AG09319 (cell line): ENCODE measurements around the gene SRRM3.
"Not testable (repeated sequence)": the region's sequence is repeated elsewhere in the genome, so short reads cannot be mapped to it uniquely, and the experiment has no call there.

Experiments
- DNase-seq: peaks from one replicate; pipeline ENCODE4 v3.0.0-alpha.2; 2010; ENCODE audit warnings: low read depth; ENCODE audit errors: extremely low read depth
- CTCF ChIP-seq: IDR thresholded peaks from 2 replicates; pipeline ENCODE4 v1.5.1; 2011; ENCODE audit warnings: low read depth, mild to moderate bottlenecking, inconsistent platforms, low read length, moderate library complexity

SRRM3 gene

DNA sequence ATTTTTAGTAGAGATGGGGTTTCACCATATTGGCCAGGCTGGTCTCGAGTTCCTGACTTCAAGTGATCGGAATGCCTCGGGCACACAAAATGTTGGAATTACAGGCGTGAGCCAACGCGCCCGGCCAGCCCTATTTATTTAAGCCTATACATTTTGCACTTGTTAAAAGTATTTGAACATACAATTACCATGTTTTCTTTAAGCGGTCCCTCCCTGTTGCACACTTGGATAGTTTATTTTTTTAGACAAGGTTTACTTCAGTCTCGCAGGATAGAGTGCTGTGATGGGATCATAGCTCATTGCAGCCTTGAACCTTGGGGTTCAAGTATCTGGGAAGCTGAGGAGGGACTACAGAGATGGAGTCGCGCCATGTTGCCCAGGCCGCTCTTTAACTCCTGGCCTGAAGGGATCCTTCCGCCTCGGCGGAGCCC, 35.7 kb upstream of the SRRM3 start:
- DNase-seq, result no peak
- no peak for TF ChIP-seq CTCF

DNA sequence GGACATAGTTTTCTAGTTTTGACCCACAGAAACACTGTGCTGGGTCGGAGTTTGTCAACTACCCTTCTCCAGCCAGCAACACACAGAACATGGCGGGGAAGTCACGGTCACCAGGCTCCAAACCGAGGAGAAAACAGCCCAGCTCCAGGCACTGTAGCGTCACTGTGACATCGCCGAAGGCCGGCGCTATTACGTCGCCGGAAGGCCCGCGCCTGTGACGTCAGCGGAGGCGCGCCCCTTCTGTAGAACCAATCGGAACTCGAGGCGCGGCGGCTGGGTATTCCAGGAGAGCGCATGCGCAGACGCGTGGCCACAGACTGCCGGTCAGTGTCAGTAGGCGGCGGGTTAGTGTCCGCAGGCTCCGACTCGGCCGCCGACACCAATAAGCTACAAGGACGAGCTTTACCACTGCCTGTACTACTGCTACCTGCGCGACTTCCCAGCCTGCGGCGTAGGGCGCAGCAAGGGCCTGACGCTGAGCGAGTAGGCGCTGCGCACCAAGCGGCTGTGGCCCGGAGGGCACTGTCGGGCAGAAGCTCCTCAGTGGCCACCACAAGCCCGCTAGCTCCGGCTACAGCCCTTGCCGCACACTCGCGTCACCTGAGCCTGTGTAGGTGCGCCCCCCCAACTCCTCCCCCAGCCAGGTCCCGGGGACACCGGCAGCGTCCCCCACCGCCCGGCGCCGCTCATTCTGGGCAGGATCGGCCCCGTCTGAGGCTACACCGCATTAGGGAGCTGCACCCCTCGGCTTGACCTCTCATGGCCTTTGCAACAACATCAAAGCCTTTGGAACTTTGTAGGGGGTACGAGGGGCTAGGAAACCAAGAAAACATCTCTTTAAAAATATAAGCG, 35.1 kb upstream of the SRRM3 start:
- peak; percentile 7; the same call in 1 of the 2 replicates for TF ChIP-seq CTCF
- DNase-seq, result peak; percentile 92

GRCh38 chr7:76173566-76174205, 28.0 kb upstream of the SRRM3 start:
- TF ChIP-seq CTCF, result no peak
- no peak for DNase-seq

DNA sequence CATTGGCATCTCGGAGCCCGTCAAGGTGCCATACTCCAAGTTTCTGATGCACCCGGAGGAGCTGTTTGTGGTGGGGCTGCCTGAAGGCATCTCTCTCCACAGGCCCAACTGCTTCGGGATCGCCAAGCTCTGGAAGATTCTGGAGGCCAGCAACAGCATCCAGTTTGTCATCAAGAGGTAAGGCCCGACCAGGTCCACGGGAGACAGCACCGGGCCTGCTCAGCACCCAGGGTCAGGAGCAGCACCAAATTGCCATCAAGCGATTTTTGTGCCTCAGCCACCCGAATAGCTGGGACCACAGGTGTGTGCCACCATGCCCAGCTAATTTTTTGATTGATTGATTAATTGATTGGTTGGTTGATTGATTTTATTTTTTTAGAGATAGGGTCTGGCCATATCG, 24.7 kb upstream of the SRRM3 start:
- not testable (repeated sequence) for DNase-seq

GRCh38 chr7:76179686-76180085, 22.0 kb upstream of the SRRM3 start:
- DNase-seq, result no peak
- TF ChIP-seq CTCF, result no peak

GRCh38 chr7:76182225-76182960, 19.3 kb upstream of the SRRM3 start:
- DNase-seq, result no peak
- TF ChIP-seq CTCF, result no peak

- no peak for TF ChIP-seq CTCF
- DNase-seq, result no peak
These were observed 16.4 kb upstream of the SRRM3 start for GRCh38 chr7:76185187-76185896.
